A549 (cell line): ENCODE data around the gene FUZ. TPM values are rescaled to one million over a fixed set of nuclear protein-coding genes. Genes with fewer than 3 reads are reported as not detected.

Experiments used
- ATAC-seq, 2 experiments: fragments of 200-7000 bp in 1 of 2; fragments of >200 bp in 1 of 2; cut with Nextera tagmentation in 1 of 2; cut with Tn5 transposase in 1 of 2; 3 replicates each; pipeline versions ENCODE4 v1.8.0 to v1.9.1; 2018 to 2020; ENCODE audit warnings: mild to moderate bottlenecking in 1 of 2, moderate library complexity in 1 of 2
- CTCF ChIA-PET: fragments of 300-600 bp; sonication (Branson Sonifier 250); formaldehyde crosslinking; extraction: SDS; loops from one replicate; lab custom pipeline; 2021; ENCODE audit warnings: antibody characterized with exemption, inconsistent platforms; lab: Yijun Ruan, JAX
- POLR2A ChIA-PET: fragments of 350-600 bp; formaldehyde crosslinking; extraction: SDS; loops from one replicate; lab custom pipeline; 2021; ENCODE audit warnings: antibody characterized with exemption, inconsistent platforms; lab: Yijun Ruan, JAX
- DNase-seq, 2 experiments: peaks; one replicate each; pipeline versions ENCODE4 v3.0.0 to v3.0.0-alpha.2; 2011 to 2016; ENCODE audit warnings: low read depth in 1 of 2, low spot score in 1 of 2
- FAIRE-seq: peaks from 2 replicates; lab custom pipeline; 2011; peaks lifted over from hg19 to GRCh38; lab: Jason Lieb, UNC
- H3K27ac ChIP-seq, 2 experiments: fragments of >200 bp; sonication (Bioruptor Twin); formaldehyde crosslinking; 3 replicates each; pipeline ENCODE4 v1.5.1; 2016 to 2017
- H3K4me1 ChIP-seq: fragments of >200 bp; sonication (Bioruptor Twin); formaldehyde crosslinking; 3 replicates; pipeline ENCODE4 v1.6.1; 2016
- H3K4me2 ChIP-seq: fragments of >200 bp; sonication (Bioruptor Twin); formaldehyde crosslinking; 3 replicates; pipeline ENCODE4 v1.6.1; 2016
- H3K4me3 ChIP-seq: fragments of >200 bp; sonication (Bioruptor Twin); formaldehyde crosslinking; 3 replicates; pipeline ENCODE4 v1.5.1; 2016
- H3K9me3 ChIP-seq: fragments of >200 bp; sonication (Bioruptor Twin); formaldehyde crosslinking; 3 replicates; pipeline ENCODE4 v1.6.1; 2016
- CBX8 ChIP-seq: fragments of 200-600 bp; sonication (generic); IDR thresholded peaks from 2 replicates; pipeline ENCODE4 v1.6.1; 2016
- E2F6 ChIP-seq: IDR thresholded peaks from 2 replicates; pipeline ENCODE4 v1.6.1; 2012; ENCODE audit warnings: low read depth, borderline replicate concordance
- EHMT2 ChIP-seq: fragments of 200-600 bp; sonication (generic); IDR thresholded peaks from 2 replicates; pipeline ENCODE4 v1.6.1; 2016; ENCODE audit warnings: antibody characterized with exemption, low read depth, mild to moderate bottlenecking, moderate library complexity
- FOSL2 ChIP-seq, 2 experiments: fragments of 450-650 bp in 1 of 2; fragments of >200 bp in 1 of 2; sonication (Bioruptor Twin) in 1 of 2; formaldehyde crosslinking; IDR thresholded peaks; 2 replicates each; pipeline versions ENCODE4 v1.5.0 to v1.6.1; 2016 to 2020; ENCODE audit warnings: mild to moderate bottlenecking in 1 of 2, moderate library complexity in 1 of 2
- FOXS1 ChIP-seq: fragments of 250-450 bp; sonication (Bioruptor Pico); IDR thresholded peaks from 2 replicates; pipeline ENCODE4 v1.5.0; 2020; ENCODE audit warnings: mild to moderate bottlenecking, moderate library complexity
- HDAC2 ChIP-seq: fragments of 200-600 bp; sonication (generic); IDR thresholded peaks from 2 replicates; pipeline ENCODE4 v1.6.1; 2016
- HEYL ChIP-seq: fragments of 250-450 bp; sonication (Bioruptor Pico); IDR thresholded peaks from 2 replicates; pipeline ENCODE4 v1.8.0; 2021; ENCODE audit warnings: mild to moderate bottlenecking, moderate library complexity
- HOXB5 ChIP-seq: fragments of 250-450 bp; sonication (Bioruptor Pico); IDR thresholded peaks from 2 replicates; pipeline ENCODE4 v1.5.0; 2020; ENCODE audit warnings: mild to moderate bottlenecking, moderate library complexity
- JUN ChIP-seq, 2 experiments: fragments of >200 bp; sonication (Bioruptor Twin); formaldehyde crosslinking; IDR thresholded peaks; 2 replicates in 1 of 2; 3 replicates in 1 of 2; pipeline ENCODE4 v1.6.1; 2016 to 2017
- JUNB ChIP-seq: fragments of >200 bp; sonication (Bioruptor Twin); formaldehyde crosslinking; IDR thresholded peaks from 2 replicates; pipeline ENCODE4 v1.6.1; 2016
- KDM1A ChIP-seq: fragments of 200-600 bp; sonication (generic); IDR thresholded peaks from 2 replicates; pipeline ENCODE4 v1.6.1; 2016; ENCODE audit warnings: low read depth, mild to moderate bottlenecking
- MAFK ChIP-seq: fragments of 450-650 bp; IDR thresholded peaks from 2 replicates; pipeline ENCODE4 v1.6.1; 2014; ENCODE audit not compliant: partially characterized antibody
- MAX ChIP-seq: IDR thresholded peaks from 2 replicates; pipeline ENCODE4 v1.6.1; 2012
- NFE2L2 ChIP-seq: fragments of 150-350 bp; conservative IDR thresholded peaks from 2 replicates; pipeline ENCODE4 v1.6.1; 2014; ENCODE audit warnings: low read length
- PHF8 ChIP-seq: fragments of 200-600 bp; sonication (generic); IDR thresholded peaks from 2 replicates; pipeline ENCODE4 v1.6.1; 2016; ENCODE audit warnings: low read depth, mild to moderate bottlenecking, antibody characterized with exemption, moderate library complexity, borderline replicate concordance
- RARB ChIP-seq: fragments of 250-450 bp; sonication (Bioruptor Pico); IDR thresholded peaks from 2 replicates; pipeline ENCODE4 v1.8.0; 2021; ENCODE audit warnings: mild to moderate bottlenecking, moderate library complexity
- REST ChIP-seq: fragments of 200-600 bp; sonication (generic); IDR thresholded peaks from 2 replicates; pipeline ENCODE4 v1.6.1; 2016; ENCODE audit warnings: antibody characterized with exemption, mild to moderate bottlenecking, moderate library complexity
- RFX5 ChIP-seq: fragments of 450-650 bp; IDR thresholded peaks from 2 replicates; pipeline ENCODE4 v1.7.1; 2014; ENCODE audit warnings: antibody characterized with exemption, mild to moderate bottlenecking, moderate library complexity
- RNF2 ChIP-seq: fragments of 200-600 bp; sonication (generic); IDR thresholded peaks from 2 replicates; pipeline ENCODE4 v1.6.1; 2016; ENCODE audit warnings: low read depth, mild to moderate bottlenecking, antibody characterized with exemption, moderate library complexity, borderline replicate concordance
- TFCP2L1 ChIP-seq: fragments of 250-450 bp; sonication (Bioruptor Pico); IDR thresholded peaks from 2 replicates; pipeline ENCODE4 v1.5.0; 2021; ENCODE audit warnings: mild to moderate bottlenecking
- ZC3H11A ChIP-seq: fragments of 450-650 bp; IDR thresholded peaks from 2 replicates; pipeline ENCODE4 v1.6.1; 2014; ENCODE audit warnings: antibody characterized with exemption, mild to moderate bottlenecking
- ZFP36 ChIP-seq: fragments of 450-650 bp; IDR thresholded peaks from 2 replicates; pipeline ENCODE4 v1.6.1; 2014; ENCODE audit warnings: borderline replicate concordance; ENCODE audit not compliant: partially characterized antibody
- WGBS: methylation state at CpG from one replicate; pipeline ENCODE4 v1.1.6; 2017; ENCODE audit errors: missing lambda C conversion rate; 5-methylcytosine and 5-hydroxymethylcytosine counted together
- polyA plus RNA-seq, 4 experiments: library from polyadenylated mRNA; depleted of rRNA in 3 of 4; stranded (reverse); fragments of >200 nt; fragmentation: RNase III in 1 of 4; extraction: RNeasy Plus Mini Kit Qiagen cat#74134 plus additional on column Dnase treatment in 1 of 4; gene quantifications; 2 replicates in 3 of 4; 3 replicates in 1 of 4; pipeline ENCODE4 v1.2.3, GENCODE V29; 2011 to 2017
- TF ChIP-seq, protein P1 (sequence below): fragments of >200 bp; sonication (Bioruptor Twin); formaldehyde crosslinking; IDR thresholded peaks from 3 replicates; pipeline ENCODE4 v1.6.1; 2016
- TF ChIP-seq, protein P2 (sequence below): fragments of >200 bp; sonication (Bioruptor Twin); formaldehyde crosslinking; IDR thresholded peaks from 2 replicates; pipeline ENCODE4 v1.6.1; 2016

The FUZ gene
- polyA plus RNA-seq, 2 of the 4 experiments (the other 2 are of a cell fraction), result 12.5 to 21.7 TPM

GRCh38 chr19:49832556-49832955 lies 19.5 kb upstream of the FUZ start:
- ATAC-seq (no peak), DNase-seq (no peak), FAIRE-seq (no peak)
- Histone ChIP-seq H3K27ac (no peak overlapping the region), H3K4me2 (no peak overlapping the region), H3K4me1 (no peaks in the 10 kb centered on the region), H3K4me3 (no peak overlapping the region), H3K9me3 (no peaks in the 10 kb centered on the region)
- CTCF ChIA-PET, result interaction anchor here (0.6 to 2.8 kb wide), 5 partner anchors 8 to 153 kb away, joined by 3 to 13 read pairs (median 4); no protein-coding TSS in a partner anchor
- 83% methylated on average over 9 of the region's 9 CpGs for WGBS
- TF ChIP-seq ZC3H11A (no peak), E2F6 (no peak), MAX (no peak), NFE2L2 (no peak), KDM1A (no peak), FOXS1 (CRISPR knock-in tag) (no peak), RFX5 (no peak), HDAC2 (no peak)
- TF ChIP-seq, protein P1, sequence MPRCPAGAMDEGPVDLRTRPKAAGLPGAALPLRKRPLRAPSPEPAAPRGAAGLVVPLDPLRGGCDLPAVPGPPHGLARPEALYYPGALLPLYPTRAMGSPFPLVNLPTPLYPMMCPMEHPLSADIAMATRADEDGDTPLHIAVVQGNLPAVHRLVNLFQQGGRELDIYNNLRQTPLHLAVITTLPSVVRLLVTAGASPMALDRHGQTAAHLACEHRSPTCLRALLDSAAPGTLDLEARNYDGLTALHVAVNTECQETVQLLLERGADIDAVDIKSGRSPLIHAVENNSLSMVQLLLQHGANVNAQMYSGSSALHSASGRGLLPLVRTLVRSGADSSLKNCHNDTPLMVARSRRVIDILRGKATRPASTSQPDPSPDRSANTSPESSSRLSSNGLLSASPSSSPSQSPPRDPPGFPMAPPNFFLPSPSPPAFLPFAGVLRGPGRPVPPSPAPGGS, result no peak
- POLR2A ChIA-PET, result no interaction called here

DNA sequence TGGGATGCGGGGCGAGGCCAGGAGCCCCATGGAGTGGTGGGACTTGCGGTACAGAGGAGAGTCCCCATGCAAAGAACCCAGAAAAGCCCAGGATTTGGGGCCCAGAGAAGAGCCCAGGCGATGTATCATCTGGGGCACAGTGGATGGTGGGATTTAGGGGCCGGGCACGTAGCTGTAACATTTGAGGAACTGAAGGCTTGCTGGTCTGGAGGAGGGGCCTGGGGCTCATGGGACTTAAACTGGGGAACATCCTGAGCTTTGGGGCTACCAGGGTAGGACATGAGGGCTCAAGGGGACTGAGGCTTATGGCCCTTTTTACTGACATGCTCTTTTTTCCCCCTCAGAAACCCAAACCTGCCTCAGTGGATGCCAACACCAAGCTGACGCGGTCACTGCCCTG lies 18.5 kb upstream of the FUZ start:
- Histone ChIP-seq H3K4me2 (no peak overlapping the region), H3K27ac (no peak overlapping the region), H3K4me1 (no peaks in the 10 kb centered on the region), H3K4me3 (no peak overlapping the region), H3K9me3 (no peaks in the 10 kb centered on the region)
- no peak for DNase-seq
- FAIRE-seq, result no peak
- no peak for TF ChIP-seq MAFK
- TF ChIP-seq CBX8, result no peak
- no peak for TF ChIP-seq RNF2
- TF ChIP-seq, protein P2, sequence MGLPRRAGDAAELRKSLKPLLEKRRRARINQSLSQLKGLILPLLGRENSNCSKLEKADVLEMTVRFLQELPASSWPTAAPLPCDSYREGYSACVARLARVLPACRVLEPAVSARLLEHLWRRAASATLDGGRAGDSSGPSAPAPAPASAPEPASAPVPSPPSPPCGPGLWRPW, result no peak
- CTCF ChIA-PET, result interaction anchor here (1.3 to 2.8 kb wide), 5 partner anchors 12 to 159 kb away, joined by 4 to 13 read pairs (median 4); partner anchors contain the start of gene PTOV1
- no peak for ATAC-seq
- POLR2A ChIA-PET, result no interaction called here
- 88% methylated on average over 6 of the region's 8 CpGs for WGBS

GRCh38 chr19:49830766-49831165 lies 17.7 kb upstream of the FUZ start:
- no peak overlapping the region for H3K4me3 ChIP-seq
- no peaks in the 10 kb centered on the region for H3K4me1 ChIP-seq
- POLR2A ChIA-PET, result no interaction called here
- CTCF ChIA-PET, result interaction anchor here (0.6 to 1.8 kb wide), 5 partner anchors 20 to 327 kb away, joined by 3 to 4 read pairs (median 4); partner anchors contain the start of gene PTOV1
- FAIRE-seq (no peak), DNase-seq (no peak), ATAC-seq (no peak)
- 89% methylated on average over 11 of the region's 12 CpGs for WGBS
- H3K9me3 ChIP-seq, result no peaks in the 10 kb centered on the region
- TF ChIP-seq ZC3H11A (no peak), RARB (CRISPR knock-in tag) (no peak), FOXS1 (CRISPR knock-in tag) (no peak), TFCP2L1 (CRISPR knock-in tag) (no peak), MAFK (no peak), RFX5 (no peak), EHMT2 (no peak), JUN (IDR thresholded peaks at IDR 0.05) (no peak), RNF2 (no peak)
- TF ChIP-seq, protein P2, result no peak
- H3K4me2 ChIP-seq, result no peak overlapping the region
- H3K27ac ChIP-seq, result no peak overlapping the region

DNA sequence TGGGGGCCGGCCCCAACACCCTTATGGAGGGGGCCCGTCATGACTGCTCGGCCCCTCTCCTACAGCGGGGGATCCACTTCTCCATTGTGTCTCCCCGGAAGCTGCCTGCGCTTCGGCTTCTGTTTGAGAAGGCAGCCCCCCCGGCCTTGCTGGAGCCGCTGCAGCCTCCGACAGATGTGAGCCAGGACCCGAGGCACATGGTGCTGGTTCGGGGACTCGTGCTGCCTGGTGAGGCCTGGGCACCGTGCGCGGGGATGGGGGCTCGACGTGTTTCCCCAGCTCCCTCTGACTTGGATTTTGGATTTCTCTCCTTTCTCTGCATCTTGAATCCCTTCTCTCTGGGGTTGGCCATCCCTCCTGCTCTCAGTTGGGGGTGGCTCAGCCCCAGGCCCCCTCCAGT lies 16.6 kb upstream of the FUZ start:
- Histone ChIP-seq H3K27ac (no peak overlapping the region), H3K4me3 (no peak overlapping the region), H3K4me2 (no peak overlapping the region), H3K4me1 (no peaks in the 10 kb centered on the region), H3K9me3 (no peaks in the 10 kb centered on the region)
- no peak for ATAC-seq
- ChIA-PET CTCF (interaction anchor here (1.0 to 1.7 kb wide), 4 partner anchors 10 to 112 kb away, joined by 3 to 7 read pairs (median 4); no protein-coding TSS in a partner anchor), POLR2A (no interaction called here)
- no peak for FAIRE-seq
- WGBS, result 94% methylated on average over 16 of the region's 18 CpGs
- no peak for DNase-seq
- TF ChIP-seq FOXS1 (CRISPR knock-in tag) (no peak), TFCP2L1 (CRISPR knock-in tag) (no peak), ZFP36 (no peak), REST (no peak), EHMT2 (no peak), HEYL (CRISPR knock-in tag) (no peak), HOXB5 (CRISPR knock-in tag) (no peak), MAFK (no peak), FOSL2 (IDR thresholded peaks at IDR 0.05) (no peak), FOSL2 (CRISPR knock-in tag; IDR thresholded peaks at IDR 0.05) (no peak), JUNB (no peak), MAX (no peak), PHF8 (no peak)
